Measurements from ENCODE around the gene ZBTB40. TPM values are rescaled to one million over a fixed set of nuclear protein-coding genes. Genes with fewer than 3 reads are reported as not detected.

The ZBTB40 gene
- total RNA-seq, 1 experiment from 2014 or later = 19.5 TPM

DNA sequence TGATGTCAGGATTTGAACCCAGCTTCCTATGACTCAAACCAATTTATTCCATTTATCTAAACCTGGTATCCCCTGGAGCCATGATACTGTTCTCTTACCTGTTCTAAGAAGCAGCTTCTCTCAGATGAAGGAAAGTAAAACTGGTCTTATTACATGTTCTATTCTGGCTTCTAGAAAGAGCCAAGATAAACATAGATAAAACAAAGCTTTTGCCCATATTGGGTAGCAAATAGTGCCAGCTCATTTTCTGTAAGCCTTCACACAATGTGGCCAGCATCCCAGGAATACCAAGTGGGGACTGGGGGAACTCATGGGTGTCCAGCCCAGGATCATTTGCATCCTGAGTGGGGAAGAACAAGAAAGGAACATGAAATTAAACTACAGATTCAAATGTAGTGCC is 58.2 kb downstream of the ZBTB40 start:
- Histone ChIP-seq H3K9me3 (ENCODE audit: control insufficient read depth in 1 of 2, insufficient read depth in 1 of 2, low read depth in 1 of 2, low read length in 2 of 2) (no peaks in the 10 kb centered on the region), H3K4me1 (ENCODE audit: control insufficient read depth in 1 of 2, insufficient read depth in 2 of 2, low read length in 2 of 2) (no peaks in the 10 kb centered on the region), H3K9ac (ENCODE audit: low read length) (no peak overlapping the region), H4K20me1 (ENCODE audit: insufficient read depth) (no peaks in the 10 kb centered on the region), H3K27me3 (ENCODE audit: insufficient read depth, low read length) (no peaks in the 10 kb centered on the region), H3K4me3 (replicated peaks in 1 of 2; ENCODE audit: low read depth in 1 of 2, low read length in 2 of 2) (no peak overlapping the region), H3K36me3 (ENCODE audit: control insufficient read depth in 1 of 2, insufficient read depth in 2 of 2, low read length in 2 of 2) (peaks cover 21 to 33% of the 10 kb centered on the region in 2 experiments; a peak in 3 of 4 replicates), H3K9me2 (ENCODE audit: insufficient read depth) (no peaks in the 10 kb centered on the region), H3K79me2 (ENCODE audit: insufficient read depth, low read length) (no peaks in the 10 kb centered on the region), H2AFZ (ENCODE audit: low read depth, low read length, poor library complexity, severe bottlenecking) (no peak overlapping the region), H3K27ac (ENCODE audit: low read depth, low read length) (no peak overlapping the region), H3K4me2 (ENCODE audit: low read length) (no peak overlapping the region)
- no peak for TF ChIP-seq ELF1 (IDR thresholded peaks at IDR 0.05; ENCODE audit: borderline replicate concordance, low read depth)
- TF ChIP-seq SP1 (IDR thresholded peaks at IDR 0.05; ENCODE audit: low read depth) = no peak
- TF ChIP-seq SRF (IDR thresholded peaks at IDR 0.05; ENCODE audit: low read depth) = no peak
- TF ChIP-seq, protein P1, sequence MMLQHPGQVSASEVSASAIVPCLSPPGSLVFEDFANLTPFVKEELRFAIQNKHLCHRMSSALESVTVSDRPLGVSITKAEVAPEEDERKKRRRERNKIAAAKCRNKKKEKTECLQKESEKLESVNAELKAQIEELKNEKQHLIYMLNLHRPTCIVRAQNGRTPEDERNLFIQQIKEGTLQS (IDR thresholded peaks at IDR 0.05) = no peak
- no peak for TF ChIP-seq YY1 (IDR thresholded peaks at IDR 0.05; ENCODE audit: extremely low read depth, insufficient replicate concordance, low read depth, low read length)
- TF ChIP-seq EZH2phosphoT487 (IDR thresholded peaks at IDR 0.05; ENCODE audit: borderline replicate concordance) = no peak
- no peak for TF ChIP-seq ZNF274 (IDR thresholded peaks at IDR 0.05; ENCODE audit: low read depth, low read length)
- TF ChIP-seq RAD21 (IDR thresholded peaks at IDR 0.05; ENCODE audit: low read depth) = no peak
- TF ChIP-seq, protein P2, sequence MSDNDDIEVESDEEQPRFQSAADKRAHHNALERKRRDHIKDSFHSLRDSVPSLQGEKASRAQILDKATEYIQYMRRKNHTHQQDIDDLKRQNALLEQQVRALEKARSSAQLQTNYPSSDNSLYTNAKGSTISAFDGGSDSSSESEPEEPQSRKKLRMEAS (IDR thresholded peaks at IDR 0.05) = no peak
- no TSS peak for BruUV-seq (replicated peaks)
- intact Hi-C loops (cut with micrococcal nuclease) = no loop called here
- ChIA-PET RAD21 (ENCODE audit: low non-redundant PET in 1 of 2, low total read pairs in 2 of 2, uncharacterized antibody in 2 of 2, unreplicated experiment in 2 of 2) (no interaction called here), CTCF (no interaction called here), POLR2A (no interaction called here)
- DNase-seq (ENCODE audit: low read depth, low spot score) (no peak), ATAC-seq (no peak)

DNA sequence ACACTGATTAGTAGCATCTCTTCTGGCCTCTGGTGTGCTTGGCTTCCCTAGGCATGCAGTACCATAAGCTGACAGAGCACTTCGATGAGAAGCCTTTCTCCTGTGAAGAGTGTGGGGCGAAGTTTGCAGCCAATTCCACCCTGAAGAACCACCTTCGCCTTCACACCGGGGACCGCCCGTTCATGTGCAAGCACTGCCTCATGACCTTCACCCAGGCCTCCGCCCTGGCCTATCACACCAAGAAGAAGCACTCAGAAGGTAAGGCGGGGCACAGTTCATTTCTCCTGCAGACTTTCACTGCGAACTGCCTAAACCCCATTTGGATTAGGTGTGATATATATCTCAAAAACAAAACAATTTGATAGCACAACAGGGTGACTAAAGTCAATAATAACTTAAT is 61.2 kb downstream of the ZBTB40 start:
- CTCF ChIA-PET = no interaction called here
- peaks cover 16 to 22% of the 10 kb centered on the region in 2 experiments for H3K36me3 ChIP-seq (ENCODE audit: control insufficient read depth in 1 of 2, insufficient read depth in 2 of 2, low read length in 2 of 2)
- no TSS peak for BruUV-seq (replicated peaks)
- TF ChIP-seq TCF7L2 (IDR thresholded peaks at IDR 0.05; ENCODE audit: borderline replicate concordance, extremely low read depth, insufficient read depth, insufficient read length) = no peak
- TF ChIP-seq, protein P2 (IDR thresholded peaks at IDR 0.05) = no peak
- TF ChIP-seq ZFX (IDR thresholded peaks at IDR 0.05) = no peak
- TF ChIP-seq CBX3 (IDR thresholded peaks at IDR 0.05; ENCODE audit: low read depth) = no peak
- no peak for TF ChIP-seq ZNF274 (IDR thresholded peaks at IDR 0.05; ENCODE audit: low read depth, low read length)
- TF ChIP-seq, protein P3, sequence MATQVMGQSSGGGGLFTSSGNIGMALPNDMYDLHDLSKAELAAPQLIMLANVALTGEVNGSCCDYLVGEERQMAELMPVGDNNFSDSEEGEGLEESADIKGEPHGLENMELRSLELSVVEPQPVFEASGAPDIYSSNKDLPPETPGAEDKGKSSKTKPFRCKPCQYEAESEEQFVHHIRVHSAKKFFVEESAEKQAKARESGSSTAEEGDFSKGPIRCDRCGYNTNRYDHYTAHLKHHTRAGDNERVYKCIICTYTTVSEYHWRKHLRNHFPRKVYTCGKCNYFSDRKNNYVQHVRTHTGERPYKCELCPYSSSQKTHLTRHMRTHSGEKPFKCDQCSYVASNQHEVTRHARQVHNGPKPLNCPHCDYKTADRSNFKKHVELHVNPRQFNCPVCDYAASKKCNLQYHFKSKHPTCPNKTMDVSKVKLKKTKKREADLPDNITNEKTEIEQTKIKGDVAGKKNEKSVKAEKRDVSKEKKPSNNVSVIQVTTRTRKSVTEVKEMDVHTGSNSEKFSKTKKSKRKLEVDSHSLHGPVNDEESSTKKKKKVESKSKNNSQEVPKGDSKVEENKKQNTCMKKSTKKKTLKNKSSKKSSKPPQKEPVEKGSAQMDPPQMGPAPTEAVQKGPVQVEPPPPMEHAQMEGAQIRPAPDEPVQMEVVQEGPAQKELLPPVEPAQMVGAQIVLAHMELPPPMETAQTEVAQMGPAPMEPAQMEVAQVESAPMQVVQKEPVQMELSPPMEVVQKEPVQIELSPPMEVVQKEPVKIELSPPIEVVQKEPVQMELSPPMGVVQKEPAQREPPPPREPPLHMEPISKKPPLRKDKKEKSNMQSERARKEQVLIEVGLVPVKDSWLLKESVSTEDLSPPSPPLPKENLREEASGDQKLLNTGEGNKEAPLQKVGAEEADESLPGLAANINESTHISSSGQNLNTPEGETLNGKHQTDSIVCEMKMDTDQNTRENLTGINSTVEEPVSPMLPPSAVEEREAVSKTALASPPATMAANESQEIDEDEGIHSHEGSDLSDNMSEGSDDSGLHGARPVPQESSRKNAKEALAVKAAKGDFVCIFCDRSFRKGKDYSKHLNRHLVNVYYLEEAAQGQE (IDR thresholded peaks at IDR 0.05; ENCODE audit: low read depth) = no peak
- TF ChIP-seq POLR2AphosphoS5 (IDR thresholded peaks at IDR 0.05; ENCODE audit: low read depth, low read length) = no peak
- TF ChIP-seq CEBPB (IDR thresholded peaks at IDR 0.05; ENCODE audit: low read depth) = no peak
- TF ChIP-seq JUND (IDR thresholded peaks at IDR 0.05) = no peak
- no peak for TF ChIP-seq RAD21 (IDR thresholded peaks at IDR 0.05; ENCODE audit: low read depth)
- TF ChIP-seq, protein P1 (IDR thresholded peaks at IDR 0.05) = no peak
- TF ChIP-seq FOSL1 (IDR thresholded peaks at IDR 0.05; ENCODE audit: low read depth) = no peak
- no peak for TF ChIP-seq EZH2 (IDR thresholded peaks at IDR 0.05)
- no peak for TF ChIP-seq EZH2phosphoT487 (IDR thresholded peaks at IDR 0.05; ENCODE audit: borderline replicate concordance)

More for the DNA sequence above, 61.2 kb downstream of the ZBTB40 start:
- no peak for ATAC-seq
- Histone ChIP-seq H2AFZ (ENCODE audit: low read depth, low read length, poor library complexity, severe bottlenecking) (no peak overlapping the region), H3K4me2 (ENCODE audit: low read length) (no peak overlapping the region), H3K9me3 (ENCODE audit: control insufficient read depth in 1 of 2, insufficient read depth in 1 of 2, low read depth in 1 of 2, low read length in 2 of 2) (no peaks in the 10 kb centered on the region), H3K27ac (ENCODE audit: low read depth, low read length) (no peak overlapping the region), H3K9ac (ENCODE audit: low read length) (no peak overlapping the region), H3K79me2 (ENCODE audit: insufficient read depth, low read length) (no peaks in the 10 kb centered on the region), H3K27me3 (ENCODE audit: insufficient read depth, low read length) (no peaks in the 10 kb centered on the region), H3K4me1 (ENCODE audit: control insufficient read depth in 1 of 2, insufficient read depth in 2 of 2, low read length in 2 of 2) (no peaks in the 10 kb centered on the region), H3K4me3 (replicated peaks in 1 of 2; ENCODE audit: low read depth in 1 of 2, low read length in 2 of 2) (no peak overlapping the region), H4K20me1 (ENCODE audit: insufficient read depth) (no peaks in the 10 kb centered on the region), H3K9me2 (ENCODE audit: insufficient read depth) (no peaks in the 10 kb centered on the region)
- POLR2A ChIA-PET = no interaction called here
- intact Hi-C loops (cut with micrococcal nuclease) = no loop called here
- RAD21 ChIA-PET (ENCODE audit: low non-redundant PET in 1 of 2, low total read pairs in 2 of 2, uncharacterized antibody in 2 of 2, unreplicated experiment in 2 of 2) = no interaction called here
- no peak for DNase-seq (ENCODE audit: low read depth, low spot score)

All from HCT116 (cell line).